GM12801 (cell line): Measurements from ENCODE around the gene SKIC3.

Experiments
- TF ChIP-seq, protein P1 (sequence below): IDR thresholded peaks from one replicate; pipeline ENCODE4 v1.5.1; 2011; ENCODE audit warnings: control low read depth; ENCODE audit not compliant: insufficient read length; ENCODE audit errors: extremely low read depth

SKIC3 gene

DNA sequence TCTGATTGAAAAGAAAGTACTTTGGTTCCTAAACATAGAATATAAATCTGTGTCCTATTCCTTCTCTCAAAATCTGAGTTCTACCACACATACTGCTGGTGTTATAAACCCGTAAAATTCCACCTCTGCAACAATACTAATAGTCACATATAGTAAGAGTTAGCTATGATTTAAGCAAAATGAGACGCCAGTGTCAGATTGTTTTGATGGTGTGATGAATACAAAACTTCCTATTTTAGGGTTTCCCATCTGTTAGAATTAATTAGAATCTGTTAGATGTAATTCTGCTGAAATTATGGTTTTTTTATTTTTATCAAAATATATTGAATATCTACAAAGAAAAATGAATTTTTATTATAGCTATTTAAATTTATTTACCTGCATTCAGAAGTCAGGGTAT, 26.8 kb upstream of the SKIC3 start:
- TF ChIP-seq, protein P1, sequence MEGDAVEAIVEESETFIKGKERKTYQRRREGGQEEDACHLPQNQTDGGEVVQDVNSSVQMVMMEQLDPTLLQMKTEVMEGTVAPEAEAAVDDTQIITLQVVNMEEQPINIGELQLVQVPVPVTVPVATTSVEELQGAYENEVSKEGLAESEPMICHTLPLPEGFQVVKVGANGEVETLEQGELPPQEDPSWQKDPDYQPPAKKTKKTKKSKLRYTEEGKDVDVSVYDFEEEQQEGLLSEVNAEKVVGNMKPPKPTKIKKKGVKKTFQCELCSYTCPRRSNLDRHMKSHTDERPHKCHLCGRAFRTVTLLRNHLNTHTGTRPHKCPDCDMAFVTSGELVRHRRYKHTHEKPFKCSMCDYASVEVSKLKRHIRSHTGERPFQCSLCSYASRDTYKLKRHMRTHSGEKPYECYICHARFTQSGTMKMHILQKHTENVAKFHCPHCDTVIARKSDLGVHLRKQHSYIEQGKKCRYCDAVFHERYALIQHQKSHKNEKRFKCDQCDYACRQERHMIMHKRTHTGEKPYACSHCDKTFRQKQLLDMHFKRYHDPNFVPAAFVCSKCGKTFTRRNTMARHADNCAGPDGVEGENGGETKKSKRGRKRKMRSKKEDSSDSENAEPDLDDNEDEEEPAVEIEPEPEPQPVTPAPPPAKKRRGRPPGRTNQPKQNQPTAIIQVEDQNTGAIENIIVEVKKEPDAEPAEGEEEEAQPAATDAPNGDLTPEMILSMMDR = no peak

DNA sequence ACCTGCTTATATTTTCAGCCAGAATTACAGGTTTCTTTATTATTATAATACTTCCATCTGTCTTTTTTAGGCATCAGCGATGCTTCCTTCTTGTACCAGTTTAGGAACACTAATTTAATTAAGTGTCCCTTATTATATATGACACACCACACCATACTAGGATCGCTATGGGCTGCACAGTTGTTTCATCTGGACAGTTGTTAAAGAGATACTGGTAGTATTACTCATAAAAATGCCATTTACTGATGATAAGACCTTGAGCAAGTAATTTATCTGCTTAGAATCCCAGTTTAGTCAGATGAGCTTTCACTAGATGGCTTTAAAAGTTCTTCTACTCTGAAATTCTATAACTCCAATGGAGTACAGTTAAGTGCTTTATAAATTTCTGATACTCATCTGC, 17.2 kb upstream of the SKIC3 start:
- TF ChIP-seq, protein P1 = no peak

GRCh38 chr5:95565280-95565920, 10.6 kb upstream of the SKIC3 start:
- TF ChIP-seq, protein P1 = no peak

- TF ChIP-seq, protein P1 = no peak
Measured at GRCh38 chr5:95564450-95564849, 9.7 kb upstream of the SKIC3 start.

GRCh38 chr5:95563367-95563766, 8.6 kb upstream of the SKIC3 start:
- TF ChIP-seq, protein P1 = no peak

DNA sequence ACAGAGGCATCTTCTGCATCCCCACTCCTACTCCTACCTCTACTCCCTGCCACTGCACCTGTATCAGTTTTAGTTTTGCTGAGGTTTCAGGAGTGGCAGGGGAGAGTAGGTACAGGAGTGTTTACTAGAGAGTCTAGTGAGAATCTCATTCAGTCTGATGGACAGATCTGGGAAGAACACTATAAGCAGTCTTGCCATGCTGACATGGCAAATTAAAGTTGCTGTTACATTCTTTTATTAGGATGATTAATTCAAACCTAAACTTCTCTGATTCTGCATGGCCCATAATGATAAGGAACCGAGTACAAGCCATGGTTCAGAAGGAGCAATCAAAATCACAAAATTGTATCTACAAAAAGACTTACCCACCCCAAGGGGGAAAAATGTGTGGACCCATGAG, 7.5 kb upstream of the SKIC3 start:
- TF ChIP-seq, protein P1 = no peak

DNA sequence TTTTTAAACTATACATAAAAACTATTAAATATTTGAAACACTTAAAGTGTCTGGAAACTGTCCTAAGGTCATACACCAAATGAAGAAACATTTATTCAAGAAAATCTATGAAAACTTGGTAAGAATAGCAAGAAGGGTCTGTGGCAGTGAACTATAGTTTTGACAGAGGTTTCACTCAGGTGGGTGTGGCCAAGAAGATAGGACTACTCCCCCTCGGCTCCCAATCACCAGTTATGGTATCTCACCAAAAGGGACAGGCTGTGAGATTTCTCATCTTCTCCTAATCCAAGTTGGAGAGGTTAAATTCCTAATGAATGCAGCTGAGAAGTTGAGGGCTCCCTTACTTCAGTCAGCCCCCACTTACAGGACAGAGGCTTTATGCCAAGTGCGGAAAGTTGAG, 3.1 kb upstream of the SKIC3 start:
- TF ChIP-seq, protein P1 = no peak
